ENCODE measurements around the gene CDK5RAP2.
"Not testable (repeated sequence)": the region's sequence is repeated elsewhere in the genome, so short reads cannot be mapped to it uniquely, and the experiment has no call there.

CDK5RAP2 gene

DNA sequence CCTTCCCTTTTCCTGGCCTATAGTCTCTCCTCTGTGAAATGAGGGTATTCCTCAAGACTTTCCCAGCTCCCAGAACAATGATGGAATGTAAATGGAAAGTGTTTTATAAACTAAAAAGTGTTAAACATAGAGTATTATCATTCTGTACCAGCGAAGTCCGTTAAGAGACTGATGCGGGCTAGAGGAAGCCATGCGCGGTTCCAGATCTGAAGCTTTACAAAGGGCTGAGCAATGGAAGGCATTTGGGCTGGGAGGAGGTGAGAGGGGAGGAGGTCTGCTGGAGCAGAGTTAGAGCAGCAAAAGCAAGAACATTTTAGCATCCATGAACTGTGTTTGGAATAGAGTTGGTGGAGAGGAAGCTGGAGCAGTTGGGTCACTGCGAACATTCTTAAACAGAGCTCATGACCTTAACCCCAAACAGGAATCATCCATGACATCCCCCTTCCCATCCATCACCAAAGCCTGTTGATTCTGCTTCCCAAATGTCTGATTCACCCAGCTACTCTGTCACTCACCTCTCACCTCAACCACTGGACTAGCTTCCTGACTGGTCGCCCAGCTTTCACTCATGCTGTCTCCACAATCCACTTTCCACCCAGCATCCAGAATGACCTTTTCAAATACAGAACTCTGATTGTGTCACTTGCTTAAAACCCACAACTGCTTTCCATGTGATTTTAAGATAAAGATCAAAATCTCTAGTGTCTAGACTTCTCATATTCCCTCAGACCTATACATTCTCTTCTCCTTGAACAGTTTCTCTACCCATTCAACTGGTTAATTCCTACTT, 37.1 kb downstream of the CDK5RAP2 start:
- DNase-seq, result no peak

DNA sequence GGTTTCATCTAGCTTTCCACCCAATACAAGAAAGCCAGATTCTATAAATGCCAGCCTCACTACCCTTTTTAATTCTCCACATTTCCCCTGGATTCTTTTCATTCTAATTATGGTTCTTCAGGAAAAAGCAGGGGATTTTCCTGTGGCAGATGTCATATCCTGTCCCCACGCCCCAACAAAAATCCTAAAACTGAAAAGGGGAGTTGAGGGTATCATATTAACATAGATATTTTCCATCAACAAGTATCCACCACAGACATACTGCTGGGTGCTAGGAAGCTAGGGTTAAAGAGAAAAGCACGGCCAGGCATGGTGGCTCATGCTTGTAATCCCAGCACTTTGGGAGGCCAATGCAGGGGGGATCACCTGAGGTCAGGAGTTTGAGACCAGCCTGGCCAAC, 38.0 kb downstream of the CDK5RAP2 start:
- no peak for DNase-seq

DNA sequence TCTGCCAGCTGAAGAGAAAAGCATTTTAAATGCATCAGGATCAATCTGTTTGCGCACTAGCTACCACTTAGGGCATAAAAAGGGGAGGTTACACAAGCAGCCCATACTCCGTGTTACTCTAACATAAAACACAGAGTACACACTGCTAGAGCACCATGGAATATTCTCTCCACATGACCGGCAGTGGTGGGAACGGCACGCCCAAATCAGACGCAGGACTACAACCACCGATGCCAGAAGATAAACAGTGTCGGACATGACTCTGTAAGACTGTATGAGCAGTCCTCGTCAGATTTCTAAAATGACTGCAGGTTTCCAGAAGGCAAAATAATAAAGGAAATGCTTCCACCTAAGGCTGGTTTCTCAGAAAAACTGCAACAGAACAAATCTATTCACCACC, 40.0 kb downstream of the CDK5RAP2 start:
- no peak for DNase-seq

DNA sequence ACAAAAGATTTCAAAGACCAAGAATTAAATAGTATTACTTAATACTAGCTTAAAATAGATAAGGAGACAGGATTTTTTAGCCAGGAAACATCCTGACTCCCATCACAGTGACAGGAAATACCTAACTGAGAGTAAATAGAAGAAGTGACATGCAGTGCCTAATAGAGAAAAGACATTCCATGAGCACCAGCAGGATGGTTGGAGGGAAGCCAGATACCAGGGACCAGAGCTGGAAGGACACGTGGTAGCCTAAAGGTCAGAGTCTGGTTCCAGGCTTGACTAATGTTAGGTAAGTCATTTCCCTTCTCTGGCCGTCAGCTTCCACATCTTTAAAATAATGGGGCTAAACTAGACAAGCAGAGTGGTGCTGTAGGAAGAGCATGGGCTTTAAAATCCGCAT, 41.6 kb downstream of the CDK5RAP2 start:
- DNase-seq, result no peak

DNA sequence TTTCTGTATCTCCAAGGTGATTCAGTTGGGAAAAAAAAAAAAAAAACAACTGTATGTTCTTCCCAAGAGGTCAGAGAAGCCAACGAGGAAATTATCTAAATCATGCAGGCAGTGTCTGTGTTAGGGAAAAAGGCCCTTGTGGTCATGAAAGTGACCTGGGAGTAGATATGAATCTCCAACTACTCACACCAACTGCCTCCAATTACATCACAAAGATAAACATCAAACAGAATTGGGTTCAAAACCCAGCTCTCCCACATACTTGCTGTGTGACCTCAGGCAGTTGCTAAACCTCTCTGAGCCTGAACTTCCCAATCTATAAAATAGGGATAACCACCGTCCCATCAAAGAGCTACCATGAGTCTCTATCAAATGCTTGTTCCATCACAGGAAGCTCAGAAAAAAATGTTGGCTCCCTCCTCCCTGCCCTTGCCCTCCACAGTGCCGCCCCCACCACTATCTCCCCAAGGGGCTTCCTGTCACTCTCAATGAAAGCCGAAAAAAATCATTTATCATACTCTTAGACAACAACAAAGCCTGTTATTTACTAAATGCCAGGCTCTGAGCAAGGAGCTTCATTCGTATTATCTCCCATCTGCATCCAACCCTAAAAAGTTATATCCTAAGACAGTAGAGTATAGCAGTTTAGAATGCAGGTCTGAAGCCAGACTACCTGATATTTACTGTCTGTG, 42.9 kb downstream of the CDK5RAP2 start:
- DNase-seq, result no peak

DNA sequence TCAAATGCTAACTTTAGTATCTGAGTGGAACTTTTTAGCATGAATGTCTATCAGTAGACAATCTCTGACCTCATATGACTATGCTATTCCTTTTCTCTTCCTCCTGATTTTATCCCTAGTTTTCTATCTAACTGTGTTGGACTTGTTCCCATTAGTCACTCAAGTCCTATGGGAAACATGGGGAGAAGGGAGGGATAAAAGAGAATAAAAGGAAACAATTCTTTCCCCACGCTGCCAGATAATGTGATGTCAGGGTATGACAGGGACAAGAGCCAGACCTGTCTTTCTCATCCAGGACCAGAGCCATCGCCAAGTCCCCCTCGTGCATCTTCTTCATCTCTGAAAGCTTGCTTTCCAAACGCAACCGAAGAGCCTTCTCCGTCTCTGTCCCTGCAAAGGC, 43.9 kb downstream of the CDK5RAP2 start:
- DNase-seq, result no peak

DNA sequence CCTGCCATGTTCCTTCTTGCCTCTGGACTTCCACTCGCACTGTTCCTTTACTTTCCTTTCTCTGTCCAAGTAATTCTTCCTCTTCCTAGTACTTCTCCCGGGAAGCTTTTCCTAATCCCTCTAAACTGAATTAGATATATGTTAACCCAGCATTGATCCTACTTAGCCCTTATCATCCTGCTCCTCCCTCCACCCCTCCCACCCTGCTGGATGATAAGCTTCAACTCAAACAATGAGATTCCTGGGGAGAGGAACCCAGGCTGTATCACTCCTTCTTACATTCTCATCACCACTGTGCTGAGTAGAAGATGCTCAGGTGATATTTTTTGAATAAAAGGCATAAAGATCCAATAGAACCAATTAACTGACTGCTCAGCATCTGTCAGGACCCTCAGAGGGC, 45.7 kb downstream of the CDK5RAP2 start:
- no peak for DNase-seq

DNA sequence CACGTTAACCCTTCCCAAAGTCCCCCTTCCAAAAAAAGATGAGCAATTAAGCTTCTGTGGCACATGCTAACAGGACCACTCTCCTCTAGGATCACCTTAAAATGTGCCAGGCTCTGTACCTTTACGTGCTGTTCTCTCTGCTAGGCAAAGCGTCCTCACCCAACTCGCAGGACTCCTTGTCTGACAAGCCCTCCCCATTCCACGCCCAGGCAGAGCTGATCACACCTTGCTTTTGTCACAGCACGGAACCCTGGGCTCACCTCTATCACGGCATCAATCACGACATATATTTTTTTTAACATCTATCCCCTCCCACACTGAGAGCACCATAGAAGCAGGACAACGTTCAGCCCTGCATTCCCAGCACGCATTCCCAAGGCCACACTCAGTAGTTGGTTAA, 47.1 kb downstream of the CDK5RAP2 start:
- no peak for DNase-seq

DNA sequence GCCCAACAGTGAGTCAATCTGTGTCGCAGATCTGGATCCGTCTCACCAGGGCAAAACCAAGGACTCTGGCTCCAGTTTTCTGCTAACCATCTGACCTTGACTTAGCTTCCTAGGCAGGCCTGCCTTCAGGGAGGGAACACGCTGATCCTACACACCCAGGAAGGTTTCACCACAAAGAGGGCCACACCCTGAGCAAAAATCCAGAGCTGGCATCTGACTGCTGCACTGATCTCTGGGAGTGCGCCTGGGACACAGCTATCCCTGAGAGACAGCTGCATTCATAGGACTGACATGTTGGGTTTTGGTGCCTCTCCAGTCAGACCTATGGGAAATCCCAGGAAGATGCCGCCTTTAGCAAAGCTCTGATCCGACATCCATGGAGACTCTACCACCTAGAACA, 47.5 kb downstream of the CDK5RAP2 start:
- no peak for DNase-seq

DNA sequence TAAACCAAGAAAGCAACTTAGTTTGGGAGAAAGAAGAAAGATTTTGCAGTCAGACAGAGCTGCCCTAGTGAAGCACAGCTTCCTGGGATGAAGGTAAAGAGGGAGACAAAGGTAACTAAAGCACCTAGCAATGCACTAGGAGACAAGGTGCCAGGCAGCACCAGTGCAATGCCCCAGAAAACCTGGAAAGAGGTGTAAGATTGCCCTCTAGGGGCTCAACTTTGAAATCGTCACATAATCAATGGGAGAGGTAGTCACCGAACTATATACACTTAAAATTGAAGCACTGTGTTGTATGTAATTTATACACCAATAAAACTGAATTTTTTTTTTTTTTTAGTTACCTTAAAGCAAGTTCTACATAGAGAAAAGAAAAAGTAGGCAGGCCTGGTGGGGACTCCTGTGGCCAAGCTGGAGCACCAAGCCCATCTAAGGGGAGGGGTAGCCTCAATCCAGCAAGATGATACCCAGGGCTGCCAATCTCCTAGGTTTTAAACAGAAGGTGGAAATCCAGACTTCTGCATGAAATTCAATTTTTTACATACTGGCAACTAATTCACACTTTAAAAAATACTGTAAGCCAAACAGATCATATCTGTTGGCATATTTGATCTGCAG, 48.2 kb downstream of the CDK5RAP2 start:
- peak; percentile 63 for DNase-seq

DNA sequence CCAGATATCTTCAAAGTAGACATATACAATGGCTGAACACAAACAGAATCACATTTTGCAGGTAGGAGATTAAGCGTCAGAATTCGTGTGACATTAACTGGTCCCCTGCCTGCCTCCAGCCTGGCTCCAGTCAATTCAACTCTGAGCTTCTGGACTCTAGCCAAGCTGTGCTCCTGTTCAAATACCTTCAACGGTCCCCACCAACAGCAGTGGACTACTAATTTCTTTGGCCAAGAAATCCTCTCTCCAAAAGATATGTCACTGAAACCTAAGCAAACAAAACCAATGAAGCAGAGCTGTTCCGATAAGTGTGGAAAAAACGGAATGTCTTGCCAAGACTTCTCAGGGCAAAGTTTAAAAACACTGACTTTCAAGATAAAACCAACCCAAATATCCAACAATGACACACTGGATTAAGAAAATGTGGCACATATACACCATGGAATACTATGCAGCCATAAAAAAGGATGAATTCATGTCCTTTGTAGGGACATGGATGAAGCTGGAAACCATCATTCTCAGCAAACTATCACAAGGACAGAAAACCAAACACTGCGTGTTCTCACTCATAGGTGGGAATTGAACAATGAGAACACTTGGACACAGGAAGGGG, 49.6 kb downstream of the CDK5RAP2 start:
- not testable (repeated sequence) for DNase-seq

DNA sequence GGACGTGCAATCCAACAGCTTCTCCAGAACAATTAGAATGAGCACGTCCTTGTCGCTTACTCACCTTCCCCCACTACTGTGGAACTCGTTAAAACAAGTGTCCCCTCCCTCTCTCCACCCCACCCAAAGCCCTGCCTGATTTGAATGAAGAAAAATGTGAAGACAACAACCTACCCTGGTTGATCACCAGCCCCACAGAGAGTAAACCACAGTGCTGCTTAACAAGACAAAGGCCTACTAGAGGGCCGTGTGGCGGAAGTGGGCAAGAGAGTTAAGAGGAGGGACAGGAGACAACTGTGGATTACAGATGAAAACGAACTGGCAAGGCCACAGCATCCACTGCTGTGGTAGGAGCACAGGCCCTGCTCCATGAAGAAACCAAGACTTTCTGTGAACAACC, 51.1 kb downstream of the CDK5RAP2 start:
- no peak for DNase-seq

DNA sequence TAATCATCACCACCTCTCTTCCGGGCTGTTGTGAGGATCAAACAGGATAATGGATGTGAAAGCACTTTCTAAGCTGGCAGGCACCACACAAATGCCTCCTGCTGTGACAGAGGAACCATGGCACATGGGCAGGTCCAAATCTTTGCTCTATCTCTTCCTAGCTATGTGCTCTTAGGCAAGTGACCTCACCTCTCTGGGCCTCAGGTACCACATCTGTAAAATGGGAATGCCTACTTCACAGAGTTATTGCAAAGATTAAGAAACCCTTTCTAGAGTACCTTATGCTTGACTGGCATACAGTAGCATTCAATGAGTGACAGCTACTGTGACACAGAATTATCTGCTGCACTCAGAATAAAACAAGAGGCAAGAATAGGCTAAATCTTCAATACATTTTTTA, 51.6 kb downstream of the CDK5RAP2 start:
- no peak for DNase-seq

DNA sequence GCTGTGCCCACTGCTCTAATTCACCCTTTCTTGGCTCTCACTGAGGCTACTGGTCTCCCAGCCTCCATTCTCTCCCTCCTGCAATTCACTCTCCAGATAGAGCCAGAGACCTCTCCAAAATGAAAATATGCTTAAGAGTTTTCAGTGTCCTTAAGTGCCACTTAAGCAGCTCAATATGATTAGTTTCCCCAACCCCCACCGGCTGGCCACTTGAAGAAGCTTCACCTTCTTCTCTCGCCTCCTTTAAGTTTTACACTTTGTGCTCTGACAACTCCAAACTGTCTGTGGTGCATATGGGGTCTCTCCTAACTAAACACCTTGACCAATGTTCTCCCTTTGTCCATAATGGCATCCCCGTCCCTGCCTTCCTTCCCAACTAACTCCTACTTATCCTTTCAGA, 53.4 kb downstream of the CDK5RAP2 start:
- no peak for DNase-seq

DNA sequence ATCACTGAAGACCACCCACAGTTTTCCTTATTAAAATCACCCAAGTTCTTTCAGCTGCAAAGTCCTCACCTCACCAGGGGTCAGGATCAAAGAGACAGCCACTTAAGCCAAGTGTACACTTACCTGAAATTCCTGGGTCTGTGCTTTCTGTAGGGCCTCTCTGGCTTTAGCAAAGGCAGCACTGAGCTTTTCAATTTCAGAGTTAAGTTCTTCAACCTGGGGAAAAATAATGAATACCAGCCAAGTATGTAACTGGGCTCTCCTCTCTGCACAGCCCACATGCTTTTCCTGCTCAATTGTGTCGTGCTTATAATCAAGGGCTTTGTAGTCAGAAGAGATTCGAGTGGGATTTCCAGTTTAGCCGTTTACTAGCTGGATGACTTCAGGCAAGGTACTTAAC, 55.1 kb downstream of the CDK5RAP2 start:
- peak; percentile 13 for DNase-seq

DNA sequence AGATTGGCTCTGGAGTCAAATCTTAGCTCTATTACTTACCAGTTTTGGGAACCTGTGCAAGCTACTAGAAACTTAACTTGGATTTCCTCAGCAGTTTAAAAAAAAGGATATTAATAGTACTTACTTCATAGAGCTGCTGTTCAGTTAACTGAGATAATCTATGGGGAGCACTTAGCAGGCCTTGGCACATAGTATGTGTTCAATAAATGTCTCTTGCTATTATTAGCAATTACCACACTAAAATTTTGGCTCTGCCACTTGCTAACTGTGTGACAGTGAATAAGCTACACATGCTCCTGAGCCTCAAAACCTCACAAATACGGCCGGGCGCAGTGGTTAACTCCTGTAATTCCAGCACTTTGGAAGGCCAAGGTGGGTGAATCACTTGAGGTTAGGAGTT, 55.9 kb downstream of the CDK5RAP2 start:
- no peak for DNase-seq

DNA sequence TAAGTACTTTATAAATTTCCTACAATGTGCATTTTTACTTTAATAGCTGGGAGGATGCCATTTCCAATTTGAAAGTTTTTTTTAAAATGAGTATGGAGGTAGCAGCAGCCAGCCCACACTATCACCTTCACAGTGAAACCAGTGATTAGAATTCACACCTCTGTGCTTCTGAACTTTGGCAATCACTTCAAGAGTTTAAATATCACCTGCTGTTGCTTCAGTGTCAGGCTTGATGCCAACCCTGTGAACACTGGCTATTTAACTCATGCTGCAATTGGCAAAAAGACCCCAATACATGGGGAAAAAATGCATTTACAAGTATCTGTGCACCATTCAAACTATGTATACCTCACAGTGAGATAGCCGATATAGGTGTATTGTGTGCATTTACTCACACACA, 57.4 kb downstream of the CDK5RAP2 start:
- DNase-seq, result no peak

DNA sequence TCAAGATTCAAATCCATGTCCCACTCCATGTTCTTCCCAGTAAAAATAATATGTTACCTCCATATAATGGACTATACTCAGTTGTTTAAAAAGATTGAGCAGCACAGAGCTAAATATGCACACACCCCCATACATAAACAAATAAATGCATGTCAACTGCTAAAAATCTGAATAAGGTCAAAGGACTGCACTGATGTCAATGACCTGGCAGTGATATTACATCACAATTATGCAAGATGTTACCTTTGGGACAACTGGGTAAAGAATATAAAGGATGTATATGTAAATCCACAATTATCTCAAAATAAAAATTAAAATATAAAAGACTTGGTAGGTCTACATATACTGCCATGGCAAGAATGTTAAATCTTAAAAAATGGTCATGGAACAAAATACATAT, 57.9 kb downstream of the CDK5RAP2 start:
- no peak for DNase-seq

DNA sequence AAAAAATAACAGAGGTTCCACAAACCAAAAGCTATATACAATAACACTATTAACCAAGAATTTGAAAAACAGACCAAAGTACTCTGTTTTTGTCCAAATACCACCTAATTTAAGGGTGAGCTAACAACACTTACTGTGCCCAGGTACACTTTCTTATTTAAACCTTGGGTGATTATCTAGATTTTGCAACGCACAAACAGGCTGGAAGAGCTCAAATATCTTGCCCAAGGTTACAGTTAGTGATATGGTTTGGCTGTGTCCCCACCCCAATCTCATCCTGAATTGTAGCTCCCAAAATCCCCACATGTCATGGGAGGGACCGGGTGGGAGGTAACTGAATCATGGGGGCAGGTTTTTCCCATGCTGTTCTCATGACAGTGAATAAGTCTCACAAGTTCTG, 58.9 kb downstream of the CDK5RAP2 start:
- no peak for DNase-seq

DNA sequence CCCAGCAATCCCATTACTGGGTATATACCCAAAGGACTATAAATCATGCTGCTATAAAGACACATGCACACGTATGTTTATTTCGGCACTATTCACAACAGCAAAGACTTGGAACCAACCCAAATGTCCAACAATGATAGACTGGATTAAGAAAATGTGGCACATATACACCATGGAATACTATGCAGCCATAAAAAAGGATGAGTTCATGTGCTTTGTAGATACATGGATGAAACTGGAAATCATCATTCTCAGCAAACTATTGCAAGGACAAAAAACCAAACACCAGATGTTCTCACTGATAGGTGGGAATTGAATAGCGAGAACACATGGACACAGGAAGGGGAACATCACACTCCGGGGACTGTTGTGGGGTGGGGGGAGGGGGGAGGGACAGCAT, 64.0 kb downstream of the CDK5RAP2 start:
- DNase-seq, result not testable (repeated sequence)

DNA sequence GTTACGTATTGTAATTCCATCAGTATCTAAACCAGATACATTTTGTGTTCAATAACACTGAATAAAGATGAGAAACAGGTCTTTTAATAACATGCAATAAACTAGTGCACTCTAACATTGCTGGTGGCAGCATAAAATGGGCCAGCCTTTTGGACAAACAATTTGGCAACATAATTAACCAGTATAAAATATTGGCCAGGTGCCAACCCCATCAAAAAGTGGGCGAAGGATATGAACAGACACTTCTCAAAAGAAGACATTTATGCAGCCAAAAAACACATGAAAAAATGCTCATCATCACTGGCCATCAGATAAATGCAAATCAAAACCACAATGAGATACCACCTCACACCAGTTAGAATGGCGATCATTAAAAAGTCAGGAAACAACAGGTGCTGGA, 64.5 kb downstream of the CDK5RAP2 start:
- DNase-seq, result not testable (repeated sequence)

DNA sequence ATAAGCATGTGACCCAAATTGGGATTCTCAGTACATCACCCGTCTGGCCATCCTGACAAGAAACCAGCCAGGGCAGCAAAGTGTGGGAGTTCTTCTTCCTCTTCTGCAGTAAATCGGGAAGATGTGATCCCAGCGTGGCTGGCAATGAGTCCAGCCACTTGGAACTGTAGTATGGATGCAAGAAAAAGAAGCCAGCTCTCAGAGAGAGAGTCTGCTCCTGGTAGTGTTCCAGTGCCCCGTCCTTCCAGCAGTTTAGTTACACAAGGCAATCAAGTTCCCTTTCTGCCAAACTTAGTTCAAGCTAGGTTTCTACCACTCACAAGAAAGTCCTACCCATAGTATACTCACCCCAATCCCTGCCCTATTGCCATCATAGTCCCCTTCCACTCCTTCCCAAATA, 65.6 kb downstream of the CDK5RAP2 start:
- DNase-seq, result no peak

DNA sequence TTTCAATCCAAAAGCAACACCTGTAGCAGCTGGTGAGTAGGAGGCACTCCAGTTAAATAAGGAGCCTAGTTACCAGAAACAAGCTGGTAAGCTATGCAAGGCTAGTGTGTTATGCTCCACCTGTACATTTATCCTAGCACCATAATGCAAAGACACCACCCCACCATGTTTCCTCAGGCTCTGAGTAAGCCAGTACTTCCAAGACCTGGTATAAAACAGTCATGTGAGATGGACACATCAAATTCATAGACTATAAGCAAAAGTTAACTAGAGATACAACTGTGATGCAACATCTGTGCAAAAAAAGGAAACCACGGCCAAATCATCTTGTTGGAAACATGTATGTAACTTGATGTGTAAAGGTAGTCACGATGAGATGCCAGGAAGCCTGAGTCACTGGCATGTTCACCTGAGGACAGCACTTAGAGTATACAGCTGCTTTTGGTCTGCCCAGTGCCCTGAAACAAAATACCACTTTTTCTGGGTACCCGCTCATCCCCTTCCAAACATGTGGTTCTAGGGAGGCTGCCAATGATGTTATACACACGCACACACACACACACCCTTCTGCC, 66.1 kb downstream of the CDK5RAP2 start:
- no peak for DNase-seq

DNA sequence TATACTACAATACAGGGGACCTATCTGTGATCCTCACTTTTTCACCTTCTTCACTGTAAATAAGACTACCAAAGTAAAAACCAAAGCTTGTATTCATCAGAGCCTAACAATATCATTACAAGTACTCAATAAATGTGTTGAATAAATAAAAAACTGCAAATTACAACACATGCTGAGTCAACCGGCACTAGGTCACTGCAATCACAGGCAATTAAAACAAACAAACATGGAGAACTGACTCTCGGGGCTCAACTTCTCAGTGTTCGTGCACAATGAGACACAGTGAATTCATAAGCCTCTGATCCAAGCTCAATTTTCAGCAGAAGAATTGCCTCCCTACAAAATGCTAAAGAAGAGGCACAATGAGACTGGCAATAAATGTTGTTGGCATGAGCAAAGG, 69.2 kb downstream of the CDK5RAP2 start:
- DNase-seq, result no peak
